Measurements from ENCODE around the gene KIR2DL1.

- TF ChIP-seq CTCF (IDR thresholded peaks at IDR 0.05 in 2 of 3, conservative IDR thresholded peaks at IDR 0.05 in 1 of 3; ENCODE audit: insufficient read depth in 2 of 3, low read depth in 1 of 3, low read length in 3 of 3) (no peak), EHMT2 (IDR thresholded peaks at IDR 0.05) (no peak), ESRRA (IDR thresholded peaks at IDR 0.05; ENCODE audit: borderline replicate concordance, low read depth) (no peak), HCFC1 (IDR thresholded peaks at IDR 0.05; ENCODE audit: low read depth, low read length) (no peak), POLR2A (conservative IDR thresholded peaks at IDR 0.05) (no peak), SETDB1 (IDR thresholded peaks at IDR 0.05; ENCODE audit: low read length) (no peak), HDAC2 (IDR thresholded peaks at IDR 0.05) (no peak), ATF1 (CRISPR knock-in tag; IDR thresholded peaks at IDR 0.05) (no peak), ATF1 (tag; IDR thresholded peaks at IDR 0.05) (no peak), ZNF3 (CRISPR knock-in tag; IDR thresholded peaks at IDR 0.05) (no peak), ZFP36 (IDR thresholded peaks at IDR 0.05; ENCODE audit: low read depth, low read length, partially characterized antibody) (no peak)
- TF ChIP-seq, protein P1, sequence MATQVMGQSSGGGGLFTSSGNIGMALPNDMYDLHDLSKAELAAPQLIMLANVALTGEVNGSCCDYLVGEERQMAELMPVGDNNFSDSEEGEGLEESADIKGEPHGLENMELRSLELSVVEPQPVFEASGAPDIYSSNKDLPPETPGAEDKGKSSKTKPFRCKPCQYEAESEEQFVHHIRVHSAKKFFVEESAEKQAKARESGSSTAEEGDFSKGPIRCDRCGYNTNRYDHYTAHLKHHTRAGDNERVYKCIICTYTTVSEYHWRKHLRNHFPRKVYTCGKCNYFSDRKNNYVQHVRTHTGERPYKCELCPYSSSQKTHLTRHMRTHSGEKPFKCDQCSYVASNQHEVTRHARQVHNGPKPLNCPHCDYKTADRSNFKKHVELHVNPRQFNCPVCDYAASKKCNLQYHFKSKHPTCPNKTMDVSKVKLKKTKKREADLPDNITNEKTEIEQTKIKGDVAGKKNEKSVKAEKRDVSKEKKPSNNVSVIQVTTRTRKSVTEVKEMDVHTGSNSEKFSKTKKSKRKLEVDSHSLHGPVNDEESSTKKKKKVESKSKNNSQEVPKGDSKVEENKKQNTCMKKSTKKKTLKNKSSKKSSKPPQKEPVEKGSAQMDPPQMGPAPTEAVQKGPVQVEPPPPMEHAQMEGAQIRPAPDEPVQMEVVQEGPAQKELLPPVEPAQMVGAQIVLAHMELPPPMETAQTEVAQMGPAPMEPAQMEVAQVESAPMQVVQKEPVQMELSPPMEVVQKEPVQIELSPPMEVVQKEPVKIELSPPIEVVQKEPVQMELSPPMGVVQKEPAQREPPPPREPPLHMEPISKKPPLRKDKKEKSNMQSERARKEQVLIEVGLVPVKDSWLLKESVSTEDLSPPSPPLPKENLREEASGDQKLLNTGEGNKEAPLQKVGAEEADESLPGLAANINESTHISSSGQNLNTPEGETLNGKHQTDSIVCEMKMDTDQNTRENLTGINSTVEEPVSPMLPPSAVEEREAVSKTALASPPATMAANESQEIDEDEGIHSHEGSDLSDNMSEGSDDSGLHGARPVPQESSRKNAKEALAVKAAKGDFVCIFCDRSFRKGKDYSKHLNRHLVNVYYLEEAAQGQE (IDR thresholded peaks at IDR 0.05; ENCODE audit: borderline replicate concordance), result no peak
- TF ChIP-seq, protein P1 (CRISPR knock-in tag; IDR thresholded peaks at IDR 0.05; ENCODE audit: low read depth), result no peak
Observed at GRCh38 chr19:54795758-54796157, 26.2 kb downstream of the KIR2DL1 start.

All from K562 (cell line).